ENCODE measurements around the gene DAD1.
A peak's percentile ranks its signal among the peaks of the same experiment; 100 is the strongest.
"Not testable (repeated sequence)": the region's sequence is repeated elsewhere in the genome, so short reads cannot be mapped to it uniquely, and the experiment has no call there.

The DAD1 gene

DNA sequence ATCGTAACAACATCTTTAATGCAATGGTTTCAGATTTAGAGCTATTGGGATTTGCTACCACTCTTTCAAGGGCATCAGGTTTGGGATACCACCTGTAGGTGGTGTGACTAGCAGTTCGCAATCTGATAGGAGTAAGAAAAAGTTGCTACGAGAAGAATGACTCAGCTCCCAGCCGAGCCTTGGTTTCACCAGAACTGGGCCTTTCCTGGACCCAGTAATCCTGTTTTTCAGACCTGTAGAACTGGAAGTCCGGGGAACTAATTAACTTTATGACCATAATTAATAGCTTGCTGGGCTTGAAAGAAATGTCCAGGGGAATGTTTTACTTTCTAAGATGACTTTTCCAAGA is 9.8 kb upstream of the DAD1 start:
- DNase-seq (ENCODE audit: low read depth in 2 of 2), result no peak

- DNase-seq (ENCODE audit: low read depth in 2 of 2), result no peak
These were observed 9.3 kb upstream of the DAD1 start, which contains the start of gene ABHD4 for GRCh38 chr14:22598099-22598895. Gene ABHD4, plus strand, starts transcription at chr14:22598300. Its CDS starts 7 bp downstream, at chr14:22598307.

- no peak for DNase-seq (ENCODE audit: low read depth in 2 of 2)
These were observed 8.7 kb upstream of the DAD1 start for GRCh38 chr14:22597771-22598098.

DNA sequence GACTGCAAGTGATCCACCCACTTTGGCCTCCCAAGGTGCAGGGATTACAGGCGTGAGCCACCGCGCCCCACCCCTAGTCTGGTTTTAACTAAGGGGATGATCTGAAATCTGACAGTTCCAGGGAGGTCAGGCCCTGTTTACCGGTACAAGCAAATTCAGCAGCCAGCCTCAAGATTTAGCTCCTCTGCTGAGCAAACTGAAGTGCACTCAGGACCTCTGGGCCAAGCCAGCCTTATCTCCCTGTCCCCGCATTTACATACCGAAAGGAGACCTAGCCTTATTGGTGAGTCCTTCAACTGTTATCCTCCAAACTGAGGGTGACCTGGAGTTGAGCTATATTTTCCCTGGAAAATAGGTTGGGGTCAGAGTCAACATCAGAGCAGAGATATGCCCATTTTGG is 8.2 kb upstream of the DAD1 start:
- no peak for DNase-seq (ENCODE audit: low read depth in 2 of 2)

GRCh38 chr14:22596354-22596879 is 7.4 kb upstream of the DAD1 start:
- DNase-seq (ENCODE audit: low read depth in 2 of 2), result no peak

DNA sequence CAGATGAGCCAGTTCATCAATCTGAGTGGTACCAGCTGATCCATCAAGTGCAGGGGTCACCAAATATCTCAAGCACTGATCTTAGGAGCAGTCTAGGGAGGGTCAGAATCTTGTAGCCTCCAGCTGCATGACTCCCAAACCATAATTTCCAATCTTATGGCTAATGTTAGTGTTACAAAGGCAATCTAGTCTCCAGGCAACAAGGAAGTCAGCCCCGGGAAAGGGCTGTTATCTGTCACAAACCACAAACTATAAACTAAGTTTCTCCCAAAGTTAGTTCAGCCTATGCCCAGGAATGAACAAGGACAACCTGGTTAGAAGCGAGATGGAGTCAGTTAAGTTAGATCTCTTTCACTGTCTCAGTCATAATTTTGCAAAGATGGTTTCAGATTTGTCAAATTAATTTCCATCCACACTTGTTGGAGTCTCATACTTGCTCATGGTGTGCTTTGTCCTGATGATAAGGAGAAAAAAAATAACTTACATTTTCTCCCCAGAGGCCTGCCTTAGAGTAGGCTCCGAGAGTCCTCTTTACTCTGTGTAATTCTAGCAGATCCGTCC is 5.2 kb upstream of the DAD1 start:
- DNase-seq (ENCODE audit: low read depth in 2 of 2), result no peak

- no peak for DNase-seq (ENCODE audit: low read depth in 2 of 2)
These were observed 4.6 kb upstream of the DAD1 start for GRCh38 chr14:22593601-22594000.

DNA sequence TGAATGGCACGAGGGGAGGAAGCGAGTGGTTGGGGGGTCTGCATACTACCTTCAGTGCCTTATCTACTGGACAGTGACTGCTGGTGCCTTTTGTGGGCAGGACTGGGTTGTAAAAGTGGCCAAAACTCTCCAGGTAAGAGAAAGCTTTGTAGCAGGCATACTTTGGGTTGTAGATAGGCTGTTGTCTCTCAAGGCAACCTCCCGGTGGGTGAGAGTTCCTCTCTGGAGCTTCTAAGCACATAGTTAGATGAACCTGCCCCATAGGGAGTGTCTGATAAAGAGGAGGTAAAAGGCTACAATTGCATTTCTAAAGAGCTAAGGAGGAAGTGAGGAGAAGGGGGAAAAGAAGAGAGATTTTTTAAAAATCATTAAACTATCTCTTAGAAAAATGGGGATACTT is 4.2 kb upstream of the DAD1 start:
- DNase-seq (ENCODE audit: low read depth in 2 of 2), result no peak

- DNase-seq (ENCODE audit: low read depth in 2 of 2), result no peak
These were observed 413 bp downstream of the DAD1 start for GRCh38 chr14:22588526-22589095.

DNA sequence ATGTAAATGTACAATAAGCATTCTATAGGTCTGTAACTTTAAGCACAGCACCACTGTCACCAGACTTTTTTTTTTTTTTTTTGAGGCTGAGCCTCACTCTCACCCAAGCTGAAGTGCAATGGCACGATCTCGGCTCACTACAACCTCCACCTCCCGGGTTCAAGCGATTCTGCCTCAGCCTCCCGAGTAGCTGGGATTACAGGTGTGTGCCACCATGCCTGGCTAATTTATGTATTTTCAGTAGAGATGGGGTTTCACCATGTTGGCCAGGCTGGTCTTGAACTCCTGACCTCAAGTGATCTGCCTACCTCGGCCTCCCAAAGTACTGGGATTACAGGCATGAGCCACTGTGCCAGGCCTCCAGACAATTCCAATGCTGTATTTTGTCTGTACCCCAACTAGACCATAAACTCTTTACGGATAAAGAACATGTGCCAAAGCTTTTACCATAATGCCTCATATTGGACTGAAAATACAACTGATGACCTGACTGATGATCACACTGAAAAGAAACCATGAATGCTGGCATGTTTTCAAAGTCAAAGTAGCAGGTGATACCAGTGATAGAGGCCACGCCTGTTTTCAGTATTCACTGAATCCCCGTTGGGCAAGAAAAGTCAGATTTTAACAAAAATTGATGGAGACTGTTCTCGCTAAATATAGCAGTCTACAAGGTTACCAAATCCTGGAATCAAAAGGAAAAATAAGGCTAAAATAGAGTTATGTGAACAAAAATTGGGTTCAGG is 1.2 kb downstream of the DAD1 start:
- not testable (repeated sequence) for DNase-seq (ENCODE audit: low read depth in 2 of 2)

GRCh38 chr14:22587247-22587646 is 1.8 kb downstream of the DAD1 start:
- no peak for DNase-seq (ENCODE audit: low read depth in 2 of 2)

DNA sequence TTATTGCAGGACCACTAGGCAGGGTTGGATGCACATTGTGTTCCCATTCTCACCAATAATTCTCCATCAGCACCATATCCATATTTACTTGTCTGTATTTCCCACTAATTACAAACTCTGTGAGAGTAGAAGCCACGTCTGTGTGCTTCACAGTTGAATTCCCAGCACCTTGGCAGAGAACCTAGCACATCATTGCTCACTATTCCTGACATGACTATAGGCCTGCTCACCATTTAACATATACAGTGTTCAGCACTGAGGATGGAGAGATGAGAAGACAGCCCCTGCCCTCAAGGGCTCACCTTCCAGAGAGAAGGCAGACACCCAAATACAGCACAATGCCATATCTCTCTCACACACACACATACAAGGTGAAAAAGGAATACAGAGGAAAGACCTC is 5.0 kb downstream of the DAD1 start:
- DNase-seq (ENCODE audit: low read depth in 2 of 2), result no peak

- no peak for DNase-seq (ENCODE audit: low read depth in 2 of 2)
These were observed 8.4 kb downstream of the DAD1 start for GRCh38 chr14:22580625-22581024.

DNA sequence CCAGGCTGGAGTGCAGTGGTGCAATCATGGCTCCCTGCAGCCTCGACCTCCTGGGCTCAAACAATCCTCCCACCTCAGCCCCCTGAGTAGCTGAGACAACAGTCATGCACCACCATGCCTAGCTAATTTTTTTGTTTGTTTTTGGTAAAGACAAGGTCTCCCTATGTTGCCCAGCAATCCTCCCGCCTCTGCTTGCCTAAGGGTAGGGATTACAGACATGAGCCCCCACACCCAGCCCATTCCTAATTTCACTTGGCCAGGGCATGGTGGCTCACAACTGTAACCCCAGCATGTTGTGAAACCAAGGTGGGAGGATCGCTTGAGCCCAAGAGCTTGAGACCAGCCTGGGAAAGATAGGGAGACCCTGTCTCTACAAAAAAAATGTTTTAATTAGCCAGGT is 9.1 kb downstream of the DAD1 start:
- no peak for DNase-seq (ENCODE audit: low read depth in 2 of 2)

GRCh38 chr14:22579236-22579635 is 9.8 kb downstream of the DAD1 start:
- no peak for DNase-seq (ENCODE audit: low read depth in 2 of 2)

- DNase-seq (ENCODE audit: low read depth in 2 of 2), result no peak
These were observed 11.6 kb downstream of the DAD1 start for GRCh38 chr14:22577334-22577908.

DNA sequence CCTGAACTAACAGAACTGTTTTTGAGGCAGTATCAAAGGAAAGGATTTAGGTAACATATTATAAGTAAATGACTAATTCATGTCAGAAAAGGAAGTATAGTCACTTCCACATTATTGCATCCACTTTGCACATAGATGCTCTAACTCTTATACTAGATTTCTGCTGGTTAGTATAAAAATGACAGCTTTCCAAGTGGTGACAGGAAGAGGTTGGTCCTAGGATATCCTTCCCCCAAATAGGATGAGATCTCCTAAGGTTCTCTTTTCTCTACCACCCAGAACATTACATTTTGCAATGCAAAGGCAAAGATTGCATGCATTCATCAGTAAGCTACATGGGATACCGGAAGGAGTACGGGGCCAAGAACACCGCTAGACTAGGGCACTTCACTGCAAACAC is 15.2 kb downstream of the DAD1 start:
- no peak for DNase-seq (ENCODE audit: low read depth in 2 of 2)

GRCh38 chr14:22572562-22573058 is 16.4 kb downstream of the DAD1 start:
- no peak for DNase-seq (ENCODE audit: low read depth in 2 of 2)

- DNase-seq (ENCODE audit: low read depth in 2 of 2), result peak; percentile 79
These were observed 18.7 kb downstream of the DAD1 start for GRCh38 chr14:22570132-22570949.

- no peak for DNase-seq (ENCODE audit: low read depth in 2 of 2)
These were observed 19.3 kb downstream of the DAD1 start for GRCh38 chr14:22569737-22570131.

DNA sequence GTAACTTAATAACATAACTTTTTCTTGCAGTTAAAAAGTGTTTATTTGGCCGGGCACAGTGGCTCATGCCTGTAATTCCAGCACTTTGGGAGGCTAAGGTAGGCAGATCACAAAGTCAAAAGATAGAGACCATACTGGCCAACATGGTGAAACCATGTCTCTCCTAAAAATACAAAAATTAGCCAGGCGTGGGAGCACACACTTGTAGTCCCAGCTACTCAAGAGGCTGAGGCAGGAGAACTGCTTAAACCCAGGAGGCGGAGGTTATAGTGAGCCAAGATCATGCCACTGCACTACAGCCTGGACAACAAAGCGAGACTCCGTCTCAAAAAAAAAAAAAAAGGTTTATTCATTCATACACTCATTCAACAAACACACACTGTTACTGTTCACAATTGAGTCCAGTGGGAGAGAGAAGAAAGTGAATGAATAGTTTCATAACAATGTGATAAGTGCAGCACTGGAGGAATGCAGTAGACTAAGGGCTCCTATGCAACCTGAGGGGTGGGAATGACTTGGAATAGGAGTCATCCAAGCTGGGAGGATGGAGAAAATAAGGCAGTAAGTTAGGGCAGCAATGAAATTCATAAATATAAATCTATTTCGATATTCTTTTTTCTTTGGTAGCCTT is 19.8 kb downstream of the DAD1 start:
- no peak for DNase-seq (ENCODE audit: low read depth in 2 of 2)

All from stimulated activated CD4-positive, alpha-beta T cell treated with anti-CD3 and anti-CD28 coated beads, Interleukin-15, amount 100 ng/mL, for 48 hours (primary cell).